ENCODE results near the gene ACOX3.

Gene ACOX3

DNA sequence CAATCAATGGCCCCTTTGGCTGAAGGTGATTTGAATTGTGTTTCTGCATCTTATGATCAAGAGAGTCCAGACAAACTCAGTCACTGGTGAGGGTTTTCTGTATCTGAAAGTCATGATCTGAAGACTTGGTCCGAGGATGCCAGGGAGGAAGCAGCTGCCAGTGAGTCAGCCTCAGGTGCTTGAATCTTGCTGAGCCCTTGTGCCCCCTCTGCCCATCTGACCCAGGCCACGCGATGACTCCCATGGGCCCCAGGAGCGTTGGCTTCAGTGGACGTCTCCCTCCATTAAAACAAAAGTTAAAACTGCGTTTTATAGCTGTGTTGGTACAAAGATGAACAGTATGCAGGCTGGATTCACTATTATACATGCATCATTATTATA is 109.0 kb downstream of the ACOX3 start:
- DNase-seq: no peak

DNA sequence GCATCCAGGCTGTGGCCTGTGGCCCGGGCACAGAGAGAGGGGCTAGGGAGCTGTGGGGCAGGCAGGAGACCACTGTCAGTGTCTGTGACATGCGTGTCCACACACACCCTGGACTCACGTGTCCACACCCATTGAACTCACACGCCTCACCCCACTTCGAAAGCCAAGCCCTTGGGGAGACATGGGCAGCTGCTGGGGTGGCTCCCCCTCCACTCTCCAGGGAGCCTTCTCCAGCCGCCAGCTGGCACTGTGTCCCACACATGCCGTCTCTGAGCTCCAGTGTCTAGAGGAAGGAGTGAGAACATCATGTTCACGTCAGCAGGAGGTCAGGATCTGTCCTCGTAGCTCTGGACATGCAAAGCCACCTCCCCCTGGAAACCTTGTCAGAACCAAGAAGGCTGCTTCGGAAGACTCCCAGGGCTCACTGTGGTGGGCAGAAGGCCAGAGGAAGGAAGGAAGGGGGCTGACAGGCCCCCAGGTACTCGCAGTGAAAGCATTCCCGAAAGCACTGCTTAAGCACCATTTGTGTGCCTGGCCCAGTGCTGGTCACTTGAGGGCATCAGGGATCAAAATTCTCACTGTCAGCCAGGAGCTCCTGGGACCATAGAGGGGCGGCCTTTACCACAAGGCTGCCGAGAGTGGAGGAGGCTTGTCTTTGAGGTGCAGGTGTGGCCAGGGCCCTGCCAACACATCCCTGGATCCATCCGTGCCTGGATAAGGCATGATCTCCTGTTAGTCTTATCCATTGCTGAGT is 109.5 kb downstream of the ACOX3 start:
- no peak for DNase-seq

DNA sequence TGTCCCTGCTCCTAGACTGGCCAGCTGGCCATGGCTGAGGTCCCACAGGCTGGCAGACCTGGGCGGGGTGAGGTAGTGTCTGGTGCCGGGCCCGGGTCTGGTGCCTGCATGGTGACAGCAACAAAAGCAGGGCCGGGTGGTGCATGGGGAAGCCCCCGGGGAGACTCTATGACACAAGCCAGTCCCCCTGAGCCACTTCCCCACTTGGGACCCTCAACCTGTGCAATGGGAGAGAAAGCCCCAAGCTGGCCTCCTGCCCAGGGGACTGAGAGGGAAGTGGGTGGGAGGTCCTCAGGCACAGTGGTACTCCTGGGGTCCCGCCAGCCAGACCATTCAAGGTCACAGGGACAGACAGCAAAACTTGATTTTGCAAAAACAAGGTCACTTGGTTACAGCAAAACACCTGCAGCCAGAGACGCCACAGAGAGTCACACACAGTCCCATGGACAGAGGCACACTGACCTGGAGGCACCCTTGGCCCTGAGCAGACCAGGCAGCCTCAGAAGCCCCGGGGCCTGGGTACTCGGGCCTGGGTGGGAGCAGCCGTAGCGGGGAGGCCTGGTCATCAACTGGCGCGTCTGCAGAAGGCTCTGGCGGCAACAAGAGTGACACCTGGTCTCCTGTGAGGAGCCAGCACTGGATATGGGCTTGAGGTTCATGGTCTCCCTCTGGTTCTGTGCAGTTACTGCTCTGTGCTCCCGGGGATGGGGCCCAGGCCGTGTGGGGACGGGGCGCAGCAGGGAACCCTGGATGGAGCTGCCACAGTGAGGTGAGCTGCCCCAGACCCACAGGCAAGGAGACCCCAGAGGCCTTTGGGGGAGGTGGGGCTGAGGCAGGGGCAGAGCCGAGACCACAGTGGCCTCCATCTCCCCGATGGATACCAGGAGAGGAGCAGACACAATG is 110.4 kb downstream of the ACOX3 start:
- no peak for DNase-seq

DNA sequence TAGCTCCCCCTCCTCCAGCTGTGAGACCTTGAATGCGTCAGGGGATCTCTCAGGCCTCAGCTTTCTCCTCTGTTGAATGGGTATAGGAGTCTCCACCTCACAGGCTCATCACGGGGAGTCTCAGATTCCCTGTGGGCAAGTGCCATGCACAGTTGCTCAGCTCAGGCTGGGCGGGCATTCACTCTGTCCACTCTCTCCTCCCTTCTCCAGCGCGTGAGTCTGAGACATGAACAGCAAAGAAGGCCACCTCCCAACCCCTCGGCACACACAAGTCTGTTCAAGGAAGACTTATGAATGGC is 111.0 kb downstream of the ACOX3 start:
- no peak for DNase-seq

DNA sequence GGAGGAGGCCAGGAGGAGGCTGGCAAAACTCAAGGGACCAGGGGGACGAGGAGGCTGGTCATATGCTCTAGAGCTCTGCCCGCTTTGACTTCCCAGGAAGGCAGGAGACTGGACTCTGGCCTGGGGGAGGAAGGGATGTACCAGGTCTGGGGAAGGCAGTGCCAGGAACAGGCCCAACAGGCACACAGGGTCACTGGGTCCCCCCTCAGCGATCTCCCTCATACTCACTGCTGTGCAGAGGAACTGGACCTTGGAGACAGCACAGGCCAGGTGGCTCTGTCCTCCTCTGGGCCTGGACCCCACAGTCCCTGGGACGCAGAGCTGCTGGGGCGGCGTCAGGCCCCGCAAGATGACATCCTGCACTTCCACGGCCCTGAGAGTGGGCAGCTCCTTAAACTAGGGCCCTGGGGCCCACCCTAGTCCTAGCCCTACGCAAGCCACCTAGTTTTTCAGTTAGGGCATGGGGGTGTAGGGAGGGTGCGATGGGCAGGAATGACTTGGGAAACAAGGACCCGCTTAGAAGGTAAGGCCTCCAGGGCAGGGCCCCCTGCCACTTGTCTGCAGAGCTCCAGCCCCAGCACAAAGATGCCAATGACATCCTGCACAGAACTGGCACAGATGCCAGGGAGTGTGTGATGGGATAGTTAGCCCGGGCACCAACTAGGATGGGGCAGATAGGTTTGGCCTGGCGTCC is 111.5 kb downstream of the ACOX3 start:
- DNase-seq: no peak

DNA sequence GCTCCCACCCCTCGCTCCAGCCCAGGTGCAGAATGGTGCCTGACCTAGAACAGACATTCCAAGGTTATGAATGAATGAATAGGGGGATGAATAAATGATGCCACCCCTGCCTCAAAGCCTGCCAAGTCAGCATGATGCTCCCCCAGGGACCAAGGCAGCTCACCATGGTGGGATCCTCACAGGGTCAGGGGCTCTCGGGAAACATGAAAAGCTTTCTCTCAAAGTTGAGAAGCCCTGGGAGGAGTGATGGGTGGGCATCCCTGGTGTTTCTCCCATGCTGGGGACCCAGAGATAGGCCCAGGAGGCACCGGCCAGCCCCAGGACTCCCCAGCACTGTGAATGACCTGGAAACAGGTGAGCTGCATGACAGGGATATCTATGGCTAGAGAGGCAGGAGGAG is 112.1 kb downstream of the ACOX3 start:
- no peak for DNase-seq

DNA sequence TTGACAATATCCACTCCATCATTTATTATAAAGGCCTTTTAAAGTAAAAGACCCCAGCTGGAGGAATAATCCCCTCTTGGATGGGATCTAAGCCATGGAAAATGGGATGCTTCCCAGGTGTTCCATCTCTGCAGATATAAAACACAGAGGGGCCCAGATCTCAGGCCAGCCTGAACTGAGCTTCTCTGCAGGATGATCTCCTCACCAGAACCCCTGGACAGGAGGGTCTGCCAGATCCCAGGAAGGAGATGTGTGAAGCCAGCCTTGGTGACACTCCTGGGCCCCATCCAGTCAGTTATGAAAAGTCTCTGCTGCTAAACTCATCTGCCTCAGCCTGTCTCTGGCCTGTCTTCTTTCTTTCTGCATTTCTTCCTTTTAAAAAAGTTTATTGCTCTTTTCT is 114.3 kb downstream of the ACOX3 start:
- no peak for DNase-seq

DNA sequence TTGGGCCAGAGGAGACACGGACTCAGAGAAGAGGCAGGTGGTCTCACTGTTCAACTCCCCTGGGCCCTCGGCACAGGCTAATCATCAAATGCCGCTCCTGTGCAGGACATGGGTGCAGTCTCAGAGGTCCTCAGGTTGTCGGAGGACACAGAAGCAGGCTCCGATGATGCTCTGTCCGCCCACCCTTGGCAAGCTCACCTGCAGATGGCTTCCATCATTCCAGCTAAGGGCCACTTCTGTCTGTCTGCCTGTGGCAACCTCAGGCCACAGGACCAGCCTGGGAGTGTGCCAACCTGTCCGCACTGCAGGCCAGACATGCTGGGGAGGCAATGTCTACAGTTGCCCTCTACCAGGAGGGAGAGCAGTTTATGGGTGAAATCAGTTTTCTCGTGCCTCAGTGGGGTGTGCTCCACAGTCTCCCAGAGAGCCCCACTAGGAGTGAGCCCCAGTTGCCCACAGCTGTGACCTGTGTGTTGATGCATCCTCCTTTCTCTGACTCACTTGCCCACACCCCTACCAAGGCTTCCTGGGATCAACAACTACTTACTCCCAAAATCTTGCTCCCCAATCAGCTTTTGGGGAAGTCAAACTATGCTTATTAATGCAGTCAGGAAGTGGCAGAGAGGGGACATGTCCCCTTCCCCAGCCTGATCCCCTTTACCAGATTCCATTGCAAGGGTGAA is 115.1 kb downstream of the ACOX3 start:
- DNase-seq: no peak

DNA sequence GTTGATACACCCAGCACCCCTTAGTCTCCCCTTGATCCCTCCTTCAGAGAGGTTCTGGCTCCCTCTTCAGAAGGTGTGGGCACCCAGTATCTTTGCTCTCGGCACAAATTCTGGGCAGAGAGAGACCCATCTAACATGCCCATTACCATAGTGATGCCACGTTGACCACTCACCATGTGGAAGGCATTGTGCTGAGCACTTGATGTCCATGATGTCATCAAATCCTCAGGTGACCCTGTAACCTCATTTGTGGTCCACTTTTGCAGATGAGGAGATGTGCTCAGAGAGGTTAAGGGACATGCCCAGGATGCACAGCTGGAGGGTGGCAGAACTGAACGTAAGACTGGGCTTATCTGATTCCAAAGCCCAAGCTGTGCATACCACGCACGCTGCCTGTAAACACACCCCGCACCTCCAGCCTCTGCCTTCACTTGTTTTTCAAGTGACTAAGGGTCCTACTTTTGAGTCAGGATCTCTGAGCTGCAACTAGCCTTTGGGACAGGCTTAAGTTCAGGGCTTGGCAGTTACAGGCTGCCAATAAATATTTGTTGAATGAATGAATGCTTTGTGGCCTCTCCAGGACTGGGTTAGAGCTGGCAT is 115.8 kb downstream of the ACOX3 start:
- DNase-seq: no peak

DNA sequence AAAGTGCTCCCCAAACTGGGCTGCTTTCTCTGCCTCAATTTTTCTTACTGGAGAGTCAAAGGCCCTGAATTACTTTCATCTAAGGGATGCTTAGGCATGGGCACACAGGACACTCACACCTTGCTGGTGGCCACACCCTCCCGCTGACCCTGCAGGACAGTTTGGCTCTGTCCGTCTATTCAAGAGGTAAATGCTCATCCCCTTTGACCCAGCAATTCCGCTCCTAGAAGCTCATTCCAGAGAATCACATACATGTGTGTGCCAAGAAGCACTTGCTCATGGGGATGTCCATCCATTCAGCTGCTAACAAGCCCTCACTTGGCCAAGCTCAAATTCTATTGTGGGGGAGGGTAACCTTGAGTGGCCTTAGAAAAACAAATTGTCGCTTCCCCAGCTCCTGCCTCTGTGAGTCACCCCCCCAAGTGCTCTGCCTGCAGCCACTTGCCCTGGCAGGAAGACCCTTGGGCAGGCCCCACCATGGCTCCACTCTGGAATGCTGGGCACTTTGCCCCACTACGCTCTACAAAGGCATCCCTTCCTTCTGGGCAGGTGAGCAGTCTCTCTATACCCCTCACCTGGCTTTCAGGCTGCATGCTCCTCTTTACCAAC is 116.5 kb downstream of the ACOX3 start:
- DNase-seq: no peak

DNA sequence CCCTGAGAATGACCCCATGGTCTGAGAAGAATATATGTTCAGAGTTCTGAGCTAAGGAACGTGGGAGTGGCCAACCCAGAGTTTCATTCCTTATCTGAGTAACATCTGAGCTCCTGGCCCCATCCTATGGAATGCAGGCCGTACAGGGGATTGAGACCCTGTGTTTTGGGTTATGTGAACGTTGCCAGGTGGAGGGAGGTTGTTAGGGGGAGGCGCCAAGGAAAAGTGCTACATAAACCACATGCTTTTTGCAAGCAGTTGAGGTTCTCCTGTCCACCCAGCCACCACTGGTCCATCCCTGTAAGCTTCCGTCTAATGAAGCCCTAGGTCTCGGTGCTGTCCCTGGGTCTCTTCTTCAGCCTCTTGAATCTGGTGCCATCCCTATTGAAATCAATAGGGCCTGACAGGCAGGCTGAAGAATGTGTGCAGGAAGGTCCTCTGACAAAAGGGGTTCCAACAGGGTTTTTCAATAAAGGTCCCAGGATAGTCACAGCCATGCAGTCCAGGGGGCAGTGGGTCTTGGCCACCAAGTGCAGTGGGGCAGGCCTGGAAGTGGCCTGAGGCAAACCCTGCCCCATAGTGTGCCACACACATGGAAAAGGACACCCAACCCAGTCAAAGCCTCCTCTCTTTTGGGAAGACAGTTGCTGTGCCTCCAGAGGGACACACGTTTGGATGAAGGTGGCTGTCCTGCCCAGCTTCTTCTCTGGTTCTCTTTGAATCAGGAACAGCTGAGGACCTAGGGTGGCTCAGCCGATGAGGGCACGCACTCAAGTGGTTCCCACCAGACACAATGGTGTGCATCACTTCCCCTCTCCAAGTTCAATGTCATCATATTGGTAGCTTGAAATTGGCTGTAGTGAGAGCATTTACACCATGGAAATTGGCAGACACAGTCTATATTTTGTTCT is 117.5 kb downstream of the ACOX3 start:
- no peak for DNase-seq

DNA sequence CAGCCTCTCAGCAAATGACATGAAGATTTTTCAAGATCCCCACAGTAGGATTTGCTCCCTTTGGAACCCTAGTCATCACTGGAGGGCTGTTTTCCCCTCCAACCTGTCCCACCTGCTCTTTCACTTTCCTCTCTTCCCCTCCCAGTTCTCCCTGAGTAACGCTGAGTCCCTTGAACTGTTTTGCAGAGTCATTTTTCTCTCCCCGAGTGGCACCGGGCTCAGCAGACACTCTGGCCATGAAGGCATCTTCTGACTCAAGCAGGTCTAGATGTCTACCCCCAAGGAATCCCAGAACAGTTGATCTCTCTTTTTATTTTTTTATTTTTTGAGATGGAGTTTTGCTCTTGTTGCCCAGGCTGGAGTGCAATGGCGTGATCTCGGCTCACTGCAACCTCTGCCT is 118.8 kb downstream of the ACOX3 start:
- no peak for DNase-seq

DNA sequence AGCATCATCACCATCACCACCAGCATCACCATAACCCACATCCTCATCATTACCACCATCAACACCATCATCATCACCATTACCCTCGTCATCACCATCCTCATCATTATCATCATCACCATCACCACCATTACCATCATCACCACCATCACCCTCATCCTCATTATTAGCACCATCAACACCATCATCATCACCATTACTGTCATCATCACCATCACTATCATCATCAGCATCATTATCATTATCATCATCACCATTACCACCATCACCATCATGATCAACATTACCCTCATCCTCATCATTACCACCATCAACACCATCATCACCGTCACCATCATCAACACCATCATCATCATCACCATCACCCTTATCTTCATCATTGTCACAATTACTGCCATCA is 119.3 kb downstream of the ACOX3 start:
- DNase-seq: no peak

DNA sequence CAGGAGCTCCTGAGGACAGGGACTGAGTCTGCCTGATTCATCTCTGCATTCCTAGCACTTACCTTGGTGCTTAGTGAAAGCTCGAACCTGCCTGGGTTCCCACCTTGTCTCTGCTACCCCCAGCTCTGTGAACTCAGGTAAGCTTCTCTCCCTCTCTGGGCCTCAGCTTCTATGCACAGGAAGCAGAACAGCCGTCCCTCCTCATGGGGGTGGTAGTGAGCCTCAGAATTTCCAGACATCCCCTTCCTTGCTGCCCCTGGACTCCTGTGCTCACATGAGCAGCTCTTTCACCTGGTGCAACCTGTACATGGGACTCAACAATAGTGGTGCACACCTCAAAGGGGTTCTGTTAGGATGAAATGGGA is 120.2 kb downstream of the ACOX3 start:
- no peak for DNase-seq

DNA sequence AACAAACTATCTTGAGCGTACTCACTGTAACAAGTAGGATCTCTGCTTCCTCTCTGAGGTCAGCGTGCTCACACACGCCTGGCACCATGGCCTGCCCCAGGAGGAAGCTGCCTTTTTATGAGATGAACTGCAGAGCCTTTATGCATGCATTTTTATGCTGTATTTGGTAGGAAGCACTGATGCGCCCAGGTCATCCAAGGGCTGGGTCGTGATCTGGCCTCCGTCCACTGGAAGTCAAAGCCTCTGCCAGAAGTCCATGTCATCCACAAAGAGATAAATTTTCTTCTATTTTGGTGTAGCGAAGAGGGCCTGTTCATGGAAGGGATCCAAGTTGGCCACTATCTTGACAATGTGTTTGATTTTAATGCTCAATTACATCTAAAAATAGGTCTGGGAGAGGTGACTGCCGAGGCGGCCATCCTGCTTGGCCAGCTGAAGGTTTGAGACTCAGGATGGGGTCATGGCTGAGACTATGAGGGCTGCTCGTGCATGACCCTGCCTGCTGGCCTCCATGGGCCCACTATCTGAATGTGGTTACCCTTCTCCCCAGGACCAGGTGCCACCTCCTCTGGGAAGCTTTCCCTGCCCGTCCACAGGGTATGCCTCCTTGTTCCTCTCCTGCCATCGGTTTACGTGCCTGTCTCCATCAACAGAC is 120.7 kb downstream of the ACOX3 start:
- DNase-seq: no peak

DNA sequence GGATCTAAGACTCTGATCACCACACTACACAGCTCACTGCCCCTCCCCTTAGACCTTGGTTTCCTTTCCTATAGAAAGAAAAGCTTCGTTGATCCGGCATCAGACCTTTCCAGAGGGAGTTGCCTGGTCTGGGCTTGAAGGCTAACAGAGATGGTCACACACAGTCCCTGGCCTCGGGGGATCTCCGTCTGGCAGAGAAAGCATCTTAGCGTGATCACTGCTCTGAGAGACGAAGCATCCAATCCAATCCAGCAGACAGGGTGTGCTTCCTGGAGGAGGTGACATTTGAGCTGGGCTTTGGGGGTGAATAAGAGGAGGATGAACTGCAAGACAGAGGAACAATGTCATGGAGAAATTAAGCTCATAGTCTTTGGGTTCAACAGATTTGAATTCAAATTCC is 121.5 kb downstream of the ACOX3 start:
- DNase-seq: no peak

DNA sequence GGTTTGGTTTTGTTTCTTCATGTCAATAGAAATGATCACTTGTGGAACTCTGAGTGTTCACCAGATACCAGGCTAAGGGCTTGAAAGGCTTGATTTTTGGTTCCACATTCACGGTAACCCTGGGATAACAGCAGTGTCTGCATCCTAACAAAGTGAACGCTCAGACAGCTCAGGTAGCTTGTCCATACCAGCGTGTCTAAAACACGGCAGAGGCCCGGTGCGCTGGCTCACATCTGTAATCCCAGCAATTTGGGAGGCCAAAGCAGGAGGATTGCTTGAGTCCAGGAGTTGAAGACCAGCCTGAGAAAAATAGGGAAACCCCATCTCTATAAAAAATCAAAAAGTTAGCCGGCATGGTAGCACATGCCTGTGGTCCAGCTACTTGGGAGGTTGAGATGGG is 122.0 kb downstream of the ACOX3 start:
- no peak for DNase-seq

DNA sequence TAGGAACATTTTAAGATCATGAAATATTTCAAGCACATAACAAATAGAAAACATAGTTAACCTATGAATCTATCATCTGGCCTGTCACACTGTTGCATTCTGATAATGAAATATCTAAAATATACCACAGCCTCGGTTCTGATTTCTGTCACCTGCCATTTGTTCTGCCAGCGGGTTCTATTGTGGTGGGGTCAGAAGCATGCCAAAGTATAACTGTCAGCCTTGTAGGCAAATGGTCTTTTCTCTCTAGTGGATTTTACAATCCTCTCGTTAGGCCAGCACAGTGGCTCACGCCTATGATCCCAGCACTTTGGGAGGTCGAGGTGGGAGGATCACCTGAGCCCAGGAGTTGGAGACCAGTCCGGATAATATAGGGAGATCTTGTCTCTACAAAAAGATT is 123.0 kb downstream of the ACOX3 start:
- DNase-seq: no peak

DNA sequence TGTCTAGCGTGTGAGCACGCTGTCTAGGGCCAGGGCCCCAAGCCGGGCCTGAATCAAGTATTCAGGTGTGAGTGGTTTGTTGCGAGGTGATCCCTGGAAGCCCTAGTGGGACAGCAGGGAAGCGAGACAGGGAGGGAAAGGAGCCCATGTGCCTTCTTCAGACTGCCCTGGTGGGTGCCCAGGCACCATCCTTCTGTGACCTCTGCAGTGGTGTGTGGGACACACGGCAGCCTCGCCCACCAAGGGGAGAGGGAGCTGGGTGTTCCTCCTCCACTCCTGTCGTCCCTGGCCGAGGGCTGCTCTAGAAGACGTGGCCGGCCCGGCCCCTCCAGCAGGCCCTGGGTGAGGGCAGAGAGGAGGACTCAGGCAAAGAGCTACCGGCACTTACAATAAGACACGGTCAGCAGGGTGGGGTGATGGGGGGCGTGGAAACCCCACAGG is 123.6 kb downstream of the ACOX3 start:
- DNase-seq: no peak
